GM18858 (cell line): ENCODE results near the gene CLVS2.

Experiments used
- ATAC-seq: cut with Tn5 transposase; IDR thresholded peaks from one replicate; pipeline ENCODE4 v1.9.1; 2021; ENCODE audit not compliant: unreplicated experiment

Gene CLVS2, protein sequence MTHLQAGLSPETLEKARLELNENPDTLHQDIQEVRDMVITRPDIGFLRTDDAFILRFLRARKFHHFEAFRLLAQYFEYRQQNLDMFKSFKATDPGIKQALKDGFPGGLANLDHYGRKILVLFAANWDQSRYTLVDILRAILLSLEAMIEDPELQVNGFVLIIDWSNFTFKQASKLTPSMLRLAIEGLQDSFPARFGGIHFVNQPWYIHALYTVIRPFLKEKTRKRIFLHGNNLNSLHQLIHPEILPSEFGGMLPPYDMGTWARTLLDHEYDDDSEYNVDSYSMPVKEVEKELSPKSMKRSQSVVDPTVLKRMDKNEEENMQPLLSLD

DNA sequence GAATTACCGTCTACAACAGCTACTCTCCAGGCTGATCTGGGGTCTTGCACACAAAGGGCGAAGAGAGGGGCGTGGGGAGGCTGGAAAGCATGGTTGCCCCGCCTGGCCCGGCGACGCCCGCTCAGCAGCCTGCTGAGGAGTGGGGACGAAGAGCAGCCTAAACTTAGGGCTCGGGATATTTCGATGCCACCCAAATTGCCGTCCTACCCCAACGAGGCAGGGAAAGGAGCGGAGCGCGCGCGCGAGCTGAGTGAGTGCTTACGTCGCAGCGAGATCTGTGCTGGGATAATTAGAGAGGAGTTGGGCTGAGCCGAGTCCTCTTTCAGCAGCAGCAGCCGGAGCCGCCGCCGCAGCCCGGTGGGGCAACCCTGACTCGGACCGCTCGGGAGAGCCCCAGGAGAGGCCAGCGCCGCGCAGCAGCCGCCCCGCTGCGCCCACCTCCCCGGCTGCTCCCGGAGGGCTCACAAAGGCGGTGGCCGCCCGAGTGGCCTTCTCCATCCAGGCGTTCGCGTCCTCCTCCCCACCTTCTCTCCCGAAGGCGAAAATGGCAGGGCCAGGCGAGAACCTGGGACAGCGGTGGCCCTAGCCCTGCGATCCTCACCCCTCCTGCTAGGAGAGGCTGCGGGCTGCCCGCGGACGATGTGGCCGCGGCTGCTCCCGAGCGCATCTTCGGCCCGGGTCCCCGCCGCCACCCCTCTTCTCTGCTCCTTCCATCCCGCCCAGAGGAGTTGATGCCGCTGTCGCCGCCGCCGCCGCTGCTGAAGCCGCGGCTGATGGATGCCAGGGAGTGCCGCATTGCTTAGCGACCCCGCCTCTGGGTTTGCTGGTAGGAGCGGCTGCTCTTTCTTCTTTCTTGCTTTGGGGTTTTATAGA is at the start of gene CLVS2:
TSS of gene CLVS2 (plus strand) at position 315 of the 873 bp plus-strand sequence. CDS start 1,543 bp downstream, outside the sequence.
- no peak for ATAC-seq

GRCh38 chr6:122947355-122947754 is 48.7 kb upstream of the CLVS2 start:
- ATAC-seq = no peak

DNA sequence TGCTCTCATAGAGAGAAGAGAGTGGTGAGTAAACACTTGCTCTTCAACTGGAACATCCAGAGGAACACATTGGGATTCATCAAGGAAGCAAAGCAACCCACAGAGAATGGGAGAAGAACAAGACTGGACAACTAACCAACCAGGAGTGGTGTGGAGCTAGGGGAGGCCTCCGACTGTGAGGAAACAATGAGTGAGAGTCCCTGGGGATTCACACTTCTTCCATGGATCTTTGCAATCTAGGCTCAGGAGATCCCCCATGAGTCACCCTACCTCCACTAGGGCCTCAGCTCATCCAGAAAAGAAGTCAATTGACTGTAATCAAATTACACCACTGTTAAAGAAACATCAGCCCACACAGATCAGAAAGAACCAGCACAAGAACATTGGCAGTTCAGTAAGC is 42.3 kb upstream of the CLVS2 start:
- no peak for ATAC-seq

DNA sequence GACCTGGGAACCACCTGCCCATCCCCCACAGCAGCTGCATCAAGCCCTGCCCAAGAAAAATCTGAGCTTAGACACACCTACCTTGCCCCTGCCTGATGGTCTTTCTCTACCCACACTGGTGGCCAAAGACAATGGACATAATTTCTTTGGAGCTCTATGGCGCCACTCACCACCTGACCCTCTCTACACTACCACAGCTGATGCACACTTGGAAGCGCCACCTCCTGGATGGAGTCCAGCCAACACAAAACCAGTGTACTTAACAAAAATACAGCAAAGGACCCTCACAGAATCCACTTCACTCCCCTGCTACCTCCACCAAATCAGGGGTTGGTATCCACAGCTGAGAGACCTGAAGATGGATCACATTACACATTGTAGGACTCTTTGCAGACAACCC is 39.7 kb upstream of the CLVS2 start:
- ATAC-seq = no peak

DNA sequence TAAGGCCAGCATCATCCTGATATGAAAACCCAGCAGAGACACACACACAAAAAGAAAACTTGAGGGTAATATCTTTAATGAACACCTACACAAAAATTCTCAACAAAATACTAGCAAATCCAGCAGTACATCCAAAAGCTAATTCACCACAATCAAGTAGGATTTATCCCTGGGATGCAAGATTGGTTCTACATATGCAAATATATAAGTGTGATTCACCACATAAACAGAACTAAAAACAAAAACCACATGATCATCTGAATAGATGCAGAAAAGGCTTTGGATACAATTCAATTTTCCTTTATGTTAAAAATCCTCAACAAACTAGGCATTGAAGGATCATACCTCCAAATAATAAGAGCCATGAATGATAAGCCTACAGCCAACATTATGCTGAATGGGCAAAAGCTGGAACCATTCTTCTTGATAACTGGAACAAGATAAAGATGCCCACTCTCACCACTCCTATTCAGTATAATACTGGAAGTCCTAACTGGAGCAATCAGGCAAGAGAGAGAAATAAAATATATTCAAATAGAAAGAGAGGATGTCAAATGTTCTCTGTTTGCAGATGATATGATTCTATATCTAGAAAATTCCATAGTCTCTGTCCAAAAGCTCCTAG is 33.9 kb upstream of the CLVS2 start:
- ATAC-seq = no peak

DNA sequence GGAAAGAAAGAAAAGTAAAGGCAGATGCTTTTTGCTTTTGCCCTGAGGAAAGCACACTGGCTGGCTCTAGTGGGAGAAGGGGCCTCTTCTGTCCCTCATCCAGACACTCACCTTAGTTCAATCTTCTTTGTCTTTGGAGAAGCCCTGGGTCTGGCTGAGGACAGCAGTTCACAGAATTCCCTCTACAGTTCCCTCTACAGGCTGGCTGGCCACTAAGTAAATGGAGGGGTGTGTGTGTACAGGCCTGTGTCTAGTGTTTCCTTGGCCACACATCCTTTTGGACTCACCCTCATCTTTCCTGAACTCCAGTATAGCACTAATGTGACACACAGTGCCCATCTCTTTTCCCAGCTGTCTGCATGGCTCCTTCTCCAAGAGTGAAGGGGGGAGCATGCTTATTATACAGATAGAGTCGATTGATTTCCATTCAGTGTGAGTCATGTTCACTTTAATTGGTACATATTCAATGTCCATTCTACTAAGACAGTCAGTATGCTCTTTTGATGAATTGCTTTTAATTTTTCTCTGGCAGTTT is 26.0 kb upstream of the CLVS2 start:
- no peak for ATAC-seq

GRCh38 chr6:122977180-122977579 is 18.9 kb upstream of the CLVS2 start:
- no peak for ATAC-seq

DNA sequence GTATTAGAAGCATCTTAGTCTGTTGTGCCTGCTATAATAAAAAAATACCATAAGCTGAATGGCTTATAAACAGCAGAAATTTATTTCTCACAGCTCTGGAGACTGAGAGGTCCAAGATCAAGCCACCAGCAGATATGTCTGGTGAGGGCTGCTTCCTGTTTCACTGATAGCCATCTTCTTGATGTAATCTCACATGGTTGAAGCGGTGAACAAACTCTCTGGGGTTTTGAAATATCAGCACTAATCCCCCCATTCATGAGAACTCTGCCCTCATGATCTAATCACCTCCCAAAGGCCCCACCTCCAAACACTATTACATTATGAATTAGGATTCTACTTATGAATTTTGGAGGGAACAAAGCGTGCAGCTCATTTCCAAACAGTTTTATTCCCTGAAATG is 11.6 kb upstream of the CLVS2 start:
- no peak for ATAC-seq

- ATAC-seq = no peak
Observed at GRCh38 chr6:122994256-122994655, 1.8 kb upstream of the CLVS2 start.

DNA sequence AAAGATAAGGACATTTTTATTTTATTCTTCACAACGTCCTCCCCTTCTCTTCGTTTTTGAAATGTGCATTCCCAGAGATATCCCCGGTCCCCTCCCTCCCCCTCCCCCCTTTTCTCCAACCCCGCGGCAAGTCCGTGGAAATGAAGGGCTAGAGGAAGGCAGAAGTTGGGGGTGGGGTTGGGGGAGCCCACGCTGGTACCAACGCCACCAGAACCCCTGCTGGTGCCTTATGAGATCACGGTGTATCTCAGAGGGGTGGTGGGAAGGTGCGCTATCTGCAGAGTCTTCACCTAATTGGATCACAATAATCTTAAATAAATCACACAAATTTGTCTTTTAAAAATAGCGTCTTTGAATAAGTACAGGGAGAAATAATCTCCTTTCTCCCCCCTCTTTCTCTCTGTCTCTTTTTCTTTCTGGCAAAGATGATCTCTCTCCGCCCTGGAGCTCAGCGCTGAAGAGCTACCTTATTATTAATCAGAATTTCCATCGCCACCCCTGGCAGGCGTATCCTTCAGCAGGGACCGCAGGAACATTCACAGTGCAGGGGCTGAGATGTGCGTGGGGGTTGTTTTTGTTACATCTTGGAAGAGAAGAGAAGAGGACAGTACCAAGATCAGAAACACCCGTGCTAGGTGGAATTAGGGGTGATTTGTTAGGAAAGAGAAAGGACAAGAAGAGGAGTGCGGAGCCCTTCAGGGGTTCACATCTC is 915 bp downstream of the CLVS2 start:
- ATAC-seq = no peak

DNA sequence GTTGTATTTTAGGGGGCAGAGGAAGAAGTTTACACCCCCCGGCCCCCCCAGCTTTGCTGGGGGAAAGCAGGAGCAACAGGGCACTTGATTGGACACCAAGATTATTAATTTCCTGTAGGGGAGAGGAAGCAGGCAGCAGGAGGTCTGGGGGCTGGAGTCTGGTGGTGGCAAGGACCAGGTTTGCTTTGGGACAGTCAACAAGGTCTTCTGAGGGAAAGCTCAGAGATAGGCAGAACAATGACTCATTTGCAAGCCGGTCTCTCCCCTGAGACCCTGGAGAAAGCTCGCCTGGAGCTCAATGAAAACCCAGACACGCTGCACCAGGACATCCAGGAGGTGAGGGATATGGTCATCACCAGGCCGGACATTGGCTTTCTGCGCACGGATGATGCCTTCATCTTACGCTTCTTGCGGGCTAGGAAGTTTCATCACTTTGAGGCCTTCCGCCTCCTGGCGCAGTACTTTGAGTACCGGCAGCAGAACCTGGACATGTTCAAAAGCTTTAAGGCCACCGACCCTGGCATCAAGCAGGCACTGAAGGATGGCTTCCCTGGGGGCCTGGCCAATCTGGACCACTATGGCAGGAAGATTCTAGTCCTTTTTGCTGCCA is 1.6 kb downstream of the CLVS2 start:
- no peak for ATAC-seq

DNA sequence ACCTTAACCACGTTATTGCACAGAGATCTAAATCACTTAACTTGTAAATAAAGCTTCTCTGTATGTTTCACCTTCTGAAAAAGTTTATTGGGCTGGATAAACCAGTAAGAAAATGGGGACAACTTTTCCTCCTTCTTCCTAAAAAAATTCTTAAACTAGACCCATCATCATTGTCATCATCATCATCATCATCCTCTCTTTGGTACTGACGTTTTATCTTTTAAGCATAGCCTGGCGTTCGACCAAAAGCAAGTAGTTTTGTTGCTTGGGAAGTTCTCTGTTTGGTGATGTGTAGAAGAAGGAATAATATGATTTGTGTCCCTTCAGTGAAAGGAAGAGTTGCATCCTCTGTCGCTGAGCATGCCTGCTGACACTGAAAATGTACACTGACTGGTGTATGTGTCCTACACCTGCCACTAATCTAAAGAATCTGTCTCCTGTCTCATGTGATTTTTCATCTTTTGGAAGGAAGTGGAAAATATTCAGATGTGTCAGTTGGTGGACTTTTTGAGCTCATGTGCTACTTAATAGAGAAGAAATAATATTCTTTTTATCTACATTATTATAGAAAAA is 2.5 kb downstream of the CLVS2 start:
- ATAC-seq = no peak

DNA sequence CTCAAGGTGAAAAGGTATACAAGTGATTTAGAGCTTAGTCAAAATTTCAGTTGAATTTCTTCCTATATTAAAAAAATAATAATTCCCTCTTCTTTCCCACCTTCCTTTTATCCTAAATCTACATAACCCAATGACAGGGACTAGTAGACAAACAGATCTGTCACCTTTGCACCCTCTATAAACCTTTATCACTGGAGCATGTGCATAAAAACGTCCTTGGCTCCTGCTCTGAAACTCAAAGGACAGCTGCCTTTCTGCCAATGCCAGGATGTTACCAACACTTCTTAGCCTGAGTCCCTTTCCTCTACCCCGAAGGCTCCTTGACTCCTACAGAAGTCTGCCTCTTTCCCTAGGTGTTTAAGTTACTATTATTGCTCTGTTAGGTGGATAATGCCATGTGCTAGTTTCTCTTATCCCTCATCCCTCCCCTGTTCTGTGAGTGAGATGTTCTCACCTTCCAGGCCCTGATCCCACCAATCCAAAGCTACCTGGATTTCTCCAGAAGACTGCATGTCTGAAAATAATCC is 4.3 kb downstream of the CLVS2 start:
- no peak for ATAC-seq

GRCh38 chr6:123001540-123001939 is 5.5 kb downstream of the CLVS2 start:
- ATAC-seq = no peak

GRCh38 chr6:123007885-123008284 is 11.8 kb downstream of the CLVS2 start:
- no peak for ATAC-seq

- no peak for ATAC-seq
Observed at GRCh38 chr6:123009059-123009458, 13.0 kb downstream of the CLVS2 start.

- ATAC-seq = no peak
Observed at GRCh38 chr6:123014835-123015234, 18.8 kb downstream of the CLVS2 start.

- no peak for ATAC-seq
Observed at GRCh38 chr6:123016431-123017103, 20.5 kb downstream of the CLVS2 start.

- ATAC-seq = no peak
Observed at GRCh38 chr6:123017104-123017682, 21.2 kb downstream of the CLVS2 start.
